ENCODE results near the gene TANK.

TANK gene

GRCh38 chr2:161134547-161135518, 25.4 kb upstream of the TANK start:
- peak in 1 of 2 donors; percentile 34 for DNase-seq

- peak; percentile 11 to 21 for DNase-seq
Measured at GRCh38 chr2:161135951-161136593, 24.2 kb upstream of the TANK start.

DNA sequence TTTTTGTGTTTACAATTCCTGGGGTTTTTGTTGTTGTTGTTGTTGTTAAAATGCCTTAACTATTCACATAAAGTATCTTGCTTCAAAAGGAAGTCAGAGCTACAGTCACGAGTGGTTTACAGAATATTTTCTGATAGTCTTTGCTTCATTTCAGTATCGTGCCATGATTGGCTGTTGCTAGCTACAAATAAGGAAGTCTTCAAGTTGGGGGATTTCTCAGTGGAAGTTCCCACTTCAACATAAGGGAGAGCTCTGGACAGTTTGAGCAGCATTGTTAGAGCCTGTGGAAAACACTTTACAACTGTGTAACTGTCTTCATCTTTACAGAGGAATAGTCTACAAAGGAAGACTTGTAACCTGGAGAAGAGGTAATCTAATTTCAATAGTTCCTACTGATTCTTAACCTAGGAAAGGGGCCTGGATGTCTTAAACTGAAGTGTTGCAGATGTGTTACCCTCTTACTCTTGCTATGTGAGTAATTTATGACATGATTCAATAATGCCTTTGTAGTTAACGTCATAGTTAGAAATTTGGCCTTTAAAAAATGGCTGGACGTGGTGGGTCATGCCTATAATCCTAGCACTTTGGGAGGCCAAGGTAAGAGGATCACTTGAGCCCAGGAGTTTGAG, 23.4 kb upstream of the TANK start:
- DNase-seq, result peak; percentile 90 to 94

DNA sequence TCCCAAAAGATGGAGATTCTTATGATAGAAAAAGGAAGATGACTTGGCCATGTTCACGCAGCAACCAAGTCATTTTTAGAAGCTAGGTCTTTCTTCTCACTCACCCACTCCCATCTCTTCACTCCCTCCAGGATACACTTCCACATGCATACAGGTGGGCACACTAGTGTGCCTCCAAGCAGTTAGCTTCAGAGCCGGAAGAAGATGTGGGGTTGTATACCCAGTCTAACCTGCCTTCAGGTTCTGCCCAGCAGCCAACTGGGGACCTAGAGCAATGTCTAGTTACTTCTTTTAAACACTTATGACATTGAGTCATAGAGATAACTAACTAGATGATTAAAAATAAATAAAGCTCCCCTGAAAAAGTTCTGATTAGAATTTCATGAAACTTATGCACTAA, 21.8 kb upstream of the TANK start:
- DNase-seq, result no peak

DNA sequence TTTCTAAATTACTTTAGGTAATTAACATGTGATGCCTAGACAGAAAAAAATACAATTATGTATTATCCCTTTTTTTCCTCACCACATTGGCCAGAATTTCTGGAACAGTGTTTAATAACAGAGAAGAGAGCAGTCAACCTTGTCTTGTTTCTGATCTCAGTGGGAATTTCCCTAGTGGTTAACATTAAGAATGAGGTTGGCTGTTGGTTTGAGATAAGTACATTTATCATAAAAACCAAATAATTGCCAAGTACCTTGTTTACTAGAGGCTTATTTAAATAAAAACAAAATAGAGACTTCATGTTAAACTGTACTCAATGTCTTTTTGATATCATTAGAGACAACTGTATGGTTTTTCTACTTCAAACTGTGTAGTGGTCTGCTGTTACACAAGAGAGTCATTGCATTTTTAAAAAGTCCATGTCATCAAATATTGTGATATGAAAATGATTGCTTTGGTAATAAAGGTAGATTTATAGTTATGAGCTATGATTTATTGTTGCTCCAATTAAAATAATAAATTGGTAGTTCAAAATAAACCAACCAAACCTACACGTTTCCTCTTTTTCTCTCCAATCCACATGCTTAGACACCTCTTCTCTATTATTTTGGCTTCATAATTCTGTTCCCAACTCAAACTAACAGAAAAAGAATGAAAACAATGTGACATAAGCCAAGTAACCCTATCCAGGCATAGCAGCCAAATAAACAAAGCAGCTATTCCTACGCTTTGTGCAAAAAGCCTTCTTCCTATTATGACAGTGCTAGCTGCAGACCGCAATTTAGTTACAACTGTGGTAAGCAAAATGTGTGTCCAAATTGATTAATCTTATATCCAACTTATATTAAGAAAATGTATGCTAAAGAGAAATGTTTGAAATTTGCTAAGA, 20.9 kb upstream of the TANK start:
- DNase-seq, result peak; percentile 55 to 61

DNA sequence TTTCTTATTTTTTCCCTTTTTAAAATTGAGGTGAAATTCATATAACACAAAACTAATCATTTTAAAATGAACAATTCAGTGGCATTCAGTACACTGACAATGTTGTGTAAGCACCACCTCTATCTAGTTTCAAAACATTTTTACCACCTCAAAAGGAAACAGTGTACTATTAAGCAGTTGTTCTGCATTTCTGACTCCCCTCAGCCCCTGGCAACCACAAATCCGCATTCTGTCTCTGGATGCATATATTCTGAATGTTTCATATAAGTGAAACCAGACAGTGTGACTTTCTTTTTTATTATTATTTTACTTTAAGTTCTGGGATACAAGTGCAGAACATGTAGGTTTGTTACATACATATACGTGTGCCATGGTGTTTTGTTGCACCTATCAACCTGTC, 19.2 kb upstream of the TANK start:
- peak in 1 of 2 donors; percentile 30 for DNase-seq

GRCh38 chr2:161146209-161146775, 13.9 kb upstream of the TANK start:
- no peak for DNase-seq

- no peak for DNase-seq
Measured at GRCh38 chr2:161146996-161147395, 13.2 kb upstream of the TANK start.

DNA sequence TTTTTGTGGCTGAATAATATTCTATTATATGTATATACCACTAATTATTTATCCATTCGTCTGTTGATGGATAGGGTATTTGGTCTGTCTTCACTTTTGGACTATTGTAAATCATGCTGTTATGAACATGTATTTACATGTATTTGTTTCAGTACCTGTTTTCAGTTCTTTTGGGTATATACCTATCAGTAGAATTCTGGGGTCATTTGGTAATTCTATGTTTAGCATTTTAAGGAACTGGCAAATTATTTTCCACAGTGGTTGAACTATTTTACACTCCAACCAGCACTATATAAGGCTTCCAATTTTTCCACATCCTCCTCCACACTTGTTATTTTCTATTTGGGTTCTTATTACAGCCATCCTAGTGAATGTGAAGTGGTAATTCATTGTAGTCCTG, 12.4 kb upstream of the TANK start:
- no peak for DNase-seq

GRCh38 chr2:161150704-161151103, 9.5 kb upstream of the TANK start:
- DNase-seq, result no peak

DNA sequence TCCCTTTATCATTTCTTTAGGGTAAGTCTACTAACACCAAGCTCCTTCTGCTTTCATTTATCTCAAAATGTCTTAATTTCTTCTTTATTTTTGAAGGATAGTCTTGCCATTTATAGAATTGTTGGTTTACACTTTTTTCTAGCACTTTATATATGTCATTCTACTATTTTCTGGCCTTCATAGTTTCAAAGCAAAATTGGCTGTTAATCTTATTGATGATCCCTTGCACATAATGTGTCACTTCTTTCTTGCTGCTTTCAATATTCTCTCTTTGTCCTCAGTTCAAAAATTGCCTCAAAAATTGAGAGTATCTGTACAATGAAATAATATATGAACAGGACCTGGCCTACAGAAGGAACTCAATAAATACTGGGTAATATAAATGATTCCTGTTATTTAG, 7.9 kb upstream of the TANK start:
- DNase-seq, result no peak

DNA sequence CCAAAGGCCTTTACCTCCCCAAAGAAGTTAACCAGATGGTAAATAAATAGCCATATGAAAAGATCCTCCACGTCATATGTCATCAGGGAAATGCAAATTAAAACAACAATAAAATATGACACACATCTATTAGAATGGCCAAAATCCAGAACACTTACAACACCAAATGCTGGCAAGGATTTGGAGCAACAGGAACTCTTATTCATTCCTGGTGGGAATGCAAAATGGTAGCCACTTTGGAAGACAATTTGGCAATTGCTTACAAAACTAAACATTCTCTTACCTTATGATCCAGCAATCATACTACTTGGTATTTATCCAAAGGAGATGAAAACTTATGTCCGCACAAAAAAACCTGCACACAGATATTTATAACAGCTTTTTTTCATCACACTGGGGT, 1.3 kb upstream of the TANK start:
- no peak for DNase-seq

DNA sequence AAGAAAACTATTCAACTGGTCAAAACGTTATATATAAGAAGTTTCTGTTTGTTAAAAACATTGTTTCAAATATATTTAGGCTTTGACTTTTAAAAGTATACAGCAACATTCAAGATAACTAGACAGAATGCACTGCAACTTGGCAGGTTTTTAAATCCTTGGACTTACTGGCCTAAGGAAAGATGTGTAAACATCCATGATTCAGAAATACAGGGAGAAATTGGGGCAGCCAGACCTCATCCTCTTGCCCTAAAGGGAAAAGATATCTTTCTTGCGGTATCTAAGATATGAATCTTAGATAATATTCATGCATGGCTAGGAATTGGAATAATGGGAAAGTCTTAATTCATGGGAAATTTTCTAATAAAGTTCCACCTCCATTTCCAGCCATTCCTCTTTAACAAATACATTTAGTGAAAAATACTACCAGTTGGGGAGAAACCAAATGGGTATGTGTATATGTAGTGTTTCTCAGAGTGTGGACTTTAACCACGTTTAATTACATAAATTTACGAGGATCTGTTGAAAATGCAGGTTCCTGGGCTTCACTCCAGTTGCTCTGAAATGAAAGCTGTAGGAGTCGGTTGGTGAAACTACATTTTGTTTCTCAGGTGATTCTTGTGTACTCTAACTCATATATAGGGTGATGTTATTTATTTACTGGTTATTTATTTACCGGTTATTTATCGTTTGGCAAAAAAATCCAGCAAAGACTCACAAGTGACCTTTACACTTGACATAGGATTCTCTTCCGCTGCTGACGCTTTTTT, 587 bp upstream of the TANK start:
- DNase-seq, result no peak

GRCh38 chr2:161161074-161161706, 962 bp downstream of the TANK start:
- DNase-seq, result peak in 1 of 2 donors; percentile 24

- DNase-seq, result no peak
Measured at GRCh38 chr2:161163440-161163839, 3.2 kb downstream of the TANK start.

GRCh38 chr2:161164161-161164560, 3.9 kb downstream of the TANK start:
- no peak for DNase-seq

GRCh38 chr2:161165266-161165665, 5.0 kb downstream of the TANK start:
- no peak for DNase-seq

DNA sequence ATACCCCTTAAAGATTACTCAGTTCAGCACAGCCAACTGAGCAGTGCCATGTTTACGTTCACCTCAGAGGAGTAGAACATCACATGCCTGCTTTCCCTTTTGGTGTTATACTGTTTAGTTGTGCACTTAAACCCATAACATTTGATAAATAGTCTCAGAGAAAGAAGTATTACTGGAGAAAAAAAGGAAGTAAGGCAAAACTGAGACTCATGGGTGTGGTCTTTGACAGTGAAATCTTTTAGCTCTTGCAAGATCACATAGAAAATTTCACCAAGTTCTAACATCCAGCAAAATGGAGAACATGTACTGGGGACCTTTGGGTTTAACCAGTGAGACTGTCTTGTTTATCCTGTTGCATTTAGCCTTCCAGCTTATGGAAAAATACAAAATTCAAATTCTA, 5.6 kb downstream of the TANK start:
- peak; percentile 73 to 92 for DNase-seq

GRCh38 chr2:161166538-161167409, 6.5 kb downstream of the TANK start:
- no peak for DNase-seq

DNA sequence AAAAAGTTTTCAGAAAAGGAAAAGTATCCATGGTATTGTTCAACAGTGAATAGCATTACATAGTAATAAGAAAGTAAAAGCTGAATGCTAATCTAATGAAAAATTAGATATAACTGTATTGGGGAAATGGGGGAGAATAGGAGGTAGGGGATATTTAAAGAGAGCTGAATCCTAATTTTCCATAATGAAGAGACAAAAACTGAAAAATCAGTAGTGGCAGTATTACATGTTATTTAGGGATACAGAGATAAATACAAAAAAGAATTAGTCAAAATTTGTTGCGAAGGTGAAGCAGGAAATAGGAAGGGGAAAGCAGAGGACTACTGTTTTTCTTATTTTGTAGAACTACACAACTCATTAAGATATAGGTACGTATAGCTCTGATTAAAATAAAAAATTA, 9.1 kb downstream of the TANK start:
- DNase-seq, result no peak
